B cell (primary cell): ENCODE results near the gene MOBP.

Experiments used
- EZH2 ChIP-seq: IDR thresholded peaks from 2 replicates; pipeline ENCODE4 v1.6.1; 2012; ENCODE audit warnings: borderline replicate concordance, low read depth, mild to moderate bottlenecking, moderate library complexity, low read length; ENCODE audit not compliant: insufficient read depth, poor library complexity, severe bottlenecking
- TF ChIP-seq, protein P1 (sequence below): fragments of 200-600 bp; IDR thresholded peaks from one replicate; pipeline ENCODE4 v1.8.0; 2022; ENCODE audit warnings: antibody characterized with exemption, mild to moderate bottlenecking

DNA sequence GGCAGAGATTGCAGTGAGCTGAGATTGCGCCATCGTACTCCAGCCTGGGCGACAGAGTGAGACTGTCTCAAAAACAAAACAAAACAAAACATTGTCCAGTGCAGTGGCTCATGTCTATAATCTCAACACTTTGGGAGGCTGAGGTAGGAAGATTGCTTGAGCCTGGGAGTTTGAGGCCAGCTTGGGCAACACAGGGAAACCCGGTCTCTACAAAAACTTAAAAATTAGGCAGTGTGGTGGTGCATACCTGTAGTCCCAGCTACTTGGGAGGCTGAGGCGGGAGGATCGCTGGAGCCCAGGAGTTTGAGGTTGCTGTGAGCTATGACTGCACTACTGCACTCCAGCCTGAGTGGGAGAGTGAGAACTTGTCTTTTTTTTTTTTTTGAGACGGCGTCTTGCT is 27.2 kb upstream of the MOBP start:
- TF ChIP-seq, protein P1, sequence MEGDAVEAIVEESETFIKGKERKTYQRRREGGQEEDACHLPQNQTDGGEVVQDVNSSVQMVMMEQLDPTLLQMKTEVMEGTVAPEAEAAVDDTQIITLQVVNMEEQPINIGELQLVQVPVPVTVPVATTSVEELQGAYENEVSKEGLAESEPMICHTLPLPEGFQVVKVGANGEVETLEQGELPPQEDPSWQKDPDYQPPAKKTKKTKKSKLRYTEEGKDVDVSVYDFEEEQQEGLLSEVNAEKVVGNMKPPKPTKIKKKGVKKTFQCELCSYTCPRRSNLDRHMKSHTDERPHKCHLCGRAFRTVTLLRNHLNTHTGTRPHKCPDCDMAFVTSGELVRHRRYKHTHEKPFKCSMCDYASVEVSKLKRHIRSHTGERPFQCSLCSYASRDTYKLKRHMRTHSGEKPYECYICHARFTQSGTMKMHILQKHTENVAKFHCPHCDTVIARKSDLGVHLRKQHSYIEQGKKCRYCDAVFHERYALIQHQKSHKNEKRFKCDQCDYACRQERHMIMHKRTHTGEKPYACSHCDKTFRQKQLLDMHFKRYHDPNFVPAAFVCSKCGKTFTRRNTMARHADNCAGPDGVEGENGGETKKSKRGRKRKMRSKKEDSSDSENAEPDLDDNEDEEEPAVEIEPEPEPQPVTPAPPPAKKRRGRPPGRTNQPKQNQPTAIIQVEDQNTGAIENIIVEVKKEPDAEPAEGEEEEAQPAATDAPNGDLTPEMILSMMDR, result no peak
- TF ChIP-seq EZH2, result no peak
